Suprapubic skin (tissue), 4 donors: ENCODE results near the gene MTARC2. TPM values are rescaled to one million over a fixed set of nuclear protein-coding genes. Genes with fewer than 3 reads are reported as not detected.

Experiments used
- DNase-seq, 2 donors: peaks; one replicate each; pipeline ENCODE4 v3.0.0-alpha.2; 2019; ENCODE audit warnings: low spot score in 2 of 2
- H3K27ac ChIP-seq: fragments of 200-600 bp; sonication (generic); one replicate; pipeline ENCODE4 v1.5.1; 2019
- H3K27me3 ChIP-seq: fragments of 200-600 bp; sonication (generic); one replicate; pipeline ENCODE4 v1.5.1; 2019
- H3K36me3 ChIP-seq: fragments of 200-600 bp; sonication (generic); one replicate; pipeline ENCODE4 v1.5.1; 2019
- H3K4me1 ChIP-seq: fragments of 200-600 bp; sonication (generic); one replicate; pipeline ENCODE4 v1.5.1; 2019
- H3K4me3 ChIP-seq: fragments of 200-600 bp; sonication (generic); one replicate; pipeline ENCODE4 v1.5.1; 2019; ENCODE audit warnings: mild to moderate bottlenecking
- H3K9me3 ChIP-seq: fragments of 200-600 bp; sonication (generic); one replicate; pipeline ENCODE4 v1.5.1; 2019
- CTCF ChIP-seq, 2 donors: fragments of 200-600 bp in 1 of 2; fragments of 450-650 bp in 1 of 2; sonication (generic) in 1 of 2; IDR thresholded peaks; one replicate each; pipeline ENCODE4 v1.5.1; 2016 to 2019; ENCODE audit warnings: antibody characterized with exemption in 2 of 2, mild to moderate bottlenecking in 1 of 2, moderate library complexity in 1 of 2
- EP300 ChIP-seq: sonication (generic); formaldehyde crosslinking; IDR thresholded peaks from one replicate; pipeline ENCODE4 v1.6.1; 2017; ENCODE audit warnings: antibody characterized with exemption
- POLR2A ChIP-seq, 2 donors: fragments of 450-650 bp; IDR thresholded peaks; one replicate each; pipeline ENCODE4 v1.6.1; 2017; ENCODE audit warnings: antibody characterized with exemption in 2 of 2, mild to moderate bottlenecking in 2 of 2, moderate library complexity in 2 of 2
- POLR2AphosphoS5 ChIP-seq, 3 donors: sonication (generic); formaldehyde crosslinking; IDR thresholded peaks; one replicate each; pipeline ENCODE4 v1.6.1; 2017; ENCODE audit warnings: antibody characterized with exemption in 3 of 3
- whole genome bisulfite sequencing: methylation state at CpG from one replicate; pipeline ENCODE4 v1.1.5; 2018; 5-methylcytosine and 5-hydroxymethylcytosine counted together
- total RNA-seq, 4 donors: library from RNA; depleted of rRNA; stranded (reverse); fragments of >200 nt; gene quantifications; one replicate each; pipeline ENCODE4 v1.1.0, GENCODE V29; 2016

The MTARC2 gene
- total RNA-seq, 4 donors from 2014 or later = 3.4 to 5.3 (median 4.1) TPM

DNA sequence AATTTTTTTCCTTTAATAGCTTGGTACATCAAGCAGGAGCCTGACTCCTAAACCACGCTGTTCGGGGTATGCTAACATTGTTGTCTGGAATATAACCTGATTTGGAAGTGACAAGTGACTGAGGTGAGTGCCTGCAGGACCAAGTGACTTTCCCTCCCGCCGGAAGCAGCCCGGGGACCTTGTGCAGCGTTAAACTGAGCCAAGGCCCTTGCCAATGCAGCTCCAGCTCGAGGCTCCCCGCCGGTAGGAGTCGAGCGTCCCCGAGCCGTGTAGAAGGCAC, 37.9 kb downstream of the MTARC2 start:
- Histone ChIP-seq H3K27me3 (no peaks in the 10 kb centered on the region), H3K27ac (peak overlapping the region; percentile 47), H3K36me3 (no peaks in the 10 kb centered on the region), H3K4me3 (peak overlapping the region; percentile 61), H3K9me3 (no peaks in the 10 kb centered on the region), H3K4me1 (peaks cover 18% of the 10 kb centered on the region)
- WGBS = 29% methylated on average over 13 of the region's 13 CpGs
- no peak for TF ChIP-seq CTCF (IDR thresholded peaks at IDR 0.05)
- TF ChIP-seq POLR2AphosphoS5 (IDR thresholded peaks at IDR 0.05) = no peak
- no peak for TF ChIP-seq POLR2A (IDR thresholded peaks at IDR 0.05)
- no peak for TF ChIP-seq EP300
- DNase-seq = no peak

DNA sequence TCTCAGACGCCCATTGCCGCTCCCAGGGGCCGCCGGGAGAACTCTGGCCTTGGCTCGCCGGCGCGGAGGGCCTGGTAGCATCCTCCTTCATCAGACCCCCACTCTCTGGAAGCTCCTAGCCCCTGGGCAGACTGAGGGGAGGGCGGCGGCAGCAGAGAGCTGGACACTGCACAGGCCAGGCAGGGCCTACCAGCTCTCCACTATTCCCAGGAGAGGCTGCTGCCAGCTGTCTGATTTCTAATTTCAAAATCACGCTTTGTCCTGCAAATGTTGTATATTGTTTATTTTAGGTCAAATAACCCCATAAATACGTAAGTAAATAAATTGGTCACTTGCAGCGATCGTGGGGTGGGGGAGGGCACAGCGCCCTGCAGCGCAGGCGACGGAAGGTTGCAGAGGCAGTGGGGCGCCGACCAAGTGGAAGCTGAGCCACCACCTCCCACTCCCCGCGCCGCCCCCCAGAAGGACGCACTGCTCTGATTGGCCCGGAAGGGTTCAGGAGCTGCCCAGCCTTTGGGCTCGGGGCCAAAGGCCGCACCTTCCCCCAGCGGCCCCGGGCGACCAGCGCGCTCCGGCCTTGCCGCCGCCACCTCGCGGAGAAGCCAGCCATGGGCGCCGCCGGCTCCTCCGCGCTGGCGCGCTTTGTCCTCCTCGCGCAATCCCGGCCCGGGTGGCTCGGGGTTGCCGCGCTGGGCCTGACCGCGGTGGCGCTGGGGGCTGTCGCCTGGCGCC, 38.4 kb downstream of the MTARC2 start, which contains the start of gene MTARC1:
MTARC1 (plus strand) TSS at position 577 of the 732 bp plus-strand sequence; CDS start at position 609, 32 bp downstream.
- H3K36me3 ChIP-seq = no peaks in the 10 kb centered on the region
- H3K27ac ChIP-seq = peak within 1 kb of the TSS; percentile 71
- H3K4me1 ChIP-seq = peaks cover 23% of the 10 kb centered on the region
- no peaks in the 10 kb centered on the region for H3K27me3 ChIP-seq
- no peak for TF ChIP-seq POLR2A (IDR thresholded peaks at IDR 0.05)
- no peak for TF ChIP-seq POLR2AphosphoS5 (IDR thresholded peaks at IDR 0.05)
- no peak for TF ChIP-seq EP300
- TF ChIP-seq CTCF (IDR thresholded peaks at IDR 0.05) = no peak
- peak in 1 of 2 donors; percentile 70 for DNase-seq
- no peaks in the 10 kb centered on the region for H3K9me3 ChIP-seq
- peak within 1 kb of the TSS; percentile 61 for H3K4me3 ChIP-seq
- WGBS = 19% methylated on average over 20 of the region's 56 CpGs

DNA sequence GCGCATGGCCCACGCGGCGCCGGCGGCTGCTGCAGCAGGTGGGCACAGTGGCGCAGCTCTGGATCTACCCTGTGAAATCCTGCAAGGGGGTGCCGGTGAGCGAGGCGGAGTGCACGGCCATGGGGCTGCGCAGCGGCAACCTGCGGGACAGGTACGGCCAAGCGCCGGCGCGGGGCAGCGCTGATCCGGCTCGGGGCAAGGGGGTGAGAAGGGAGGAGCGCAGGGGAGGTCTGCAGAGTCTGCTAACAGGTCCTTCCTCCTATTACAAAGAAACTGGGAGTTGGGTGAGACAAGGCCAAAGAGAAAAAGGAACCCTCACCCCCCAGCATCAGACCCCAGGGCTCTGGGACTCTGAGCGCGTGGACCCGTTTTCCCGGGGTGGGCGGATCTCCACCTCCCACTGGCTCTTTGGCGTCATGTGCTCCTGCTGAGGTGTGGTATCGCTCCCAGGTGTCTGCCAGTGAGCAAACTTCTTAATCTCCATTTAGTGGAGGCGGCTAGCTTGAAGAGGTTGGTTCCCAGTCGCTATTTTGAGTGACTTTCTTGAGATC, 39.0 kb downstream of the MTARC2 start:
- H3K4me3 ChIP-seq = peak overlapping the region; percentile 61
- H3K36me3 ChIP-seq = no peaks in the 10 kb centered on the region
- H3K27me3 ChIP-seq = no peaks in the 10 kb centered on the region
- H3K27ac ChIP-seq = peak overlapping the region; percentile 71
- TF ChIP-seq CTCF (IDR thresholded peaks at IDR 0.05) (no peak), POLR2AphosphoS5 (IDR thresholded peaks at IDR 0.05) (no peak), EP300 (no peak), POLR2A (IDR thresholded peaks at IDR 0.05) (no peak)
- WGBS = 18% methylated on average over 3 of the region's 32 CpGs
- H3K4me1 ChIP-seq = peaks cover 30% of the 10 kb centered on the region
- H3K9me3 ChIP-seq = no peaks in the 10 kb centered on the region
- no peak for DNase-seq

- TF ChIP-seq POLR2A (IDR thresholded peaks at IDR 0.05) (no peak), POLR2AphosphoS5 (IDR thresholded peaks at IDR 0.05) (no peak), CTCF (IDR thresholded peaks at IDR 0.05) (no peak), EP300 (no peak)
- no peaks in the 10 kb centered on the region for H3K36me3 ChIP-seq
- WGBS = 76% methylated on average over 7 of the region's 7 CpGs
- H3K27me3 ChIP-seq = no peaks in the 10 kb centered on the region
- H3K27ac ChIP-seq = no peak overlapping the region
- H3K4me3 ChIP-seq = no peak overlapping the region
- H3K4me1 ChIP-seq = peaks cover 30% of the 10 kb centered on the region
- H3K9me3 ChIP-seq = no peaks in the 10 kb centered on the region
- DNase-seq = no peak
Observed at GRCh38 chr1:220788900-220789299, 40.8 kb downstream of the MTARC2 start.

GRCh38 chr1:220789532-220790147, 41.5 kb downstream of the MTARC2 start:
- no peak for DNase-seq
- Histone ChIP-seq H3K4me3 (no peak overlapping the region), H3K9me3 (no peaks in the 10 kb centered on the region), H3K27me3 (no peaks in the 10 kb centered on the region), H3K4me1 (peaks cover 30% of the 10 kb centered on the region), H3K27ac (no peak overlapping the region), H3K36me3 (no peaks in the 10 kb centered on the region)
- 66% methylated on average over 2 of the region's 2 CpGs for WGBS
- no peak for TF ChIP-seq EP300
- TF ChIP-seq CTCF (IDR thresholded peaks at IDR 0.05) = no peak
- no peak for TF ChIP-seq POLR2A (IDR thresholded peaks at IDR 0.05)
- TF ChIP-seq POLR2AphosphoS5 (IDR thresholded peaks at IDR 0.05) = no peak
